HepG2 (cell line): ENCODE measurements around the gene NEDD4L. TPM values are rescaled to one million over a fixed set of nuclear protein-coding genes. Genes with fewer than 3 reads are reported as not detected.

Experiments used
- ATRX ChIP-seq: sonication (generic); formaldehyde crosslinking; IDR thresholded peaks from 2 replicates; pipeline ENCODE4 v1.4.0; 2020; ENCODE audit warnings: missing genetic modification reagents, borderline replicate concordance
- HNRNPL ChIP-seq: fragments of 200-400 bp; formaldehyde crosslinking; IDR thresholded peaks from 2 replicates; pipeline ENCODE4 v1.6.1; 2017; ENCODE audit warnings: mild to moderate bottlenecking, low read depth, low read length
- POLR2G ChIP-seq: fragments of 200-400 bp; formaldehyde crosslinking; IDR thresholded peaks from 2 replicates; pipeline ENCODE4 v1.6.1; 2018; ENCODE audit warnings: mild to moderate bottlenecking, low read depth, low read length, moderate library complexity
- THAP11 ChIP-seq: IDR thresholded peaks from 2 replicates; pipeline ENCODE4 v1.6.1; 2016; ENCODE audit warnings: missing biosample characterization, missing genetic modification reagents
- XBP1 ChIP-seq: sonication (generic); formaldehyde crosslinking; IDR thresholded peaks from 2 replicates; pipeline ENCODE4 v1.5.0; 2020; ENCODE audit warnings: missing genetic modification reagents
- YY1 ChIP-seq: IDR thresholded peaks from 2 replicates; pipeline ENCODE4 v1.6.1; 2011; ENCODE audit warnings: low read length, low read depth, moderate library complexity, mild to moderate bottlenecking; ENCODE audit not compliant: insufficient read depth, insufficient replicate concordance
- polyA plus RNA-seq, 8 experiments: library from polyadenylated mRNA; depleted of rRNA in 3 of 8; stranded (reverse) in 7 of 8; unstranded in 1 of 8; fragments of >200 nt; fragmentation: Illumina TruSeq in 4 of 8; extraction: Trizol in 4 of 8; gene quantifications; 2 replicates each; pipeline versions ENCODE4 v1.2.1 to v1.2.3, GENCODE V29; 2011 to 2016; ENCODE audit warnings: low read depth in 4 of 8, missing spikeins in 1 of 8, mixed read lengths in 1 of 8; ENCODE audit not compliant: insufficient read depth in 1 of 8
- total RNA-seq, 5 experiments: library from RNA; depleted of rRNA; stranded (reverse); fragments of >200 nt; fragmentation: Illumina TruSeq; extraction: Trizol; gene quantifications; 2 replicates each; pipeline ENCODE4 v1.2.3, GENCODE V29; 2016; ENCODE audit warnings: low read depth in 1 of 5
- TF ChIP-seq, protein P1 (sequence below): sonication (generic); formaldehyde crosslinking; IDR thresholded peaks from 2 replicates; pipeline ENCODE4 v1.5.1; 2020; ENCODE audit warnings: missing genetic modification reagents, mild to moderate bottlenecking, borderline replicate concordance
- TF ChIP-seq, protein P2 (sequence below): sonication (generic); formaldehyde crosslinking; IDR thresholded peaks from 2 replicates; pipeline ENCODE4 v1.5.0; 2020; ENCODE audit warnings: missing genetic modification reagents
- TF ChIP-seq, protein P3 (sequence below), 2 experiments: sonication (generic) in 1 of 2; formaldehyde crosslinking in 1 of 2; IDR thresholded peaks; 2 replicates each; pipeline versions ENCODE4 v1.4.0 to v1.6.1; 2018 to 2020; ENCODE audit warnings: missing genetic modification reagents in 2 of 2, borderline replicate concordance in 1 of 2, low read depth in 1 of 2, mild to moderate bottlenecking in 1 of 2, missing biosample characterization in 1 of 2
- TF ChIP-seq, protein P4 (sequence below): sonication (generic); formaldehyde crosslinking; IDR thresholded peaks from 2 replicates; pipeline ENCODE4 v1.4.0; 2020; ENCODE audit warnings: mild to moderate bottlenecking, missing genetic modification reagents

Gene NEDD4L
- total and polyA plus RNA-seq, 2 of the 13 experiments (the other 11 are each of a cell fraction or from before 2014, with no cell fraction given), result 168 to 390 TPM

DNA sequence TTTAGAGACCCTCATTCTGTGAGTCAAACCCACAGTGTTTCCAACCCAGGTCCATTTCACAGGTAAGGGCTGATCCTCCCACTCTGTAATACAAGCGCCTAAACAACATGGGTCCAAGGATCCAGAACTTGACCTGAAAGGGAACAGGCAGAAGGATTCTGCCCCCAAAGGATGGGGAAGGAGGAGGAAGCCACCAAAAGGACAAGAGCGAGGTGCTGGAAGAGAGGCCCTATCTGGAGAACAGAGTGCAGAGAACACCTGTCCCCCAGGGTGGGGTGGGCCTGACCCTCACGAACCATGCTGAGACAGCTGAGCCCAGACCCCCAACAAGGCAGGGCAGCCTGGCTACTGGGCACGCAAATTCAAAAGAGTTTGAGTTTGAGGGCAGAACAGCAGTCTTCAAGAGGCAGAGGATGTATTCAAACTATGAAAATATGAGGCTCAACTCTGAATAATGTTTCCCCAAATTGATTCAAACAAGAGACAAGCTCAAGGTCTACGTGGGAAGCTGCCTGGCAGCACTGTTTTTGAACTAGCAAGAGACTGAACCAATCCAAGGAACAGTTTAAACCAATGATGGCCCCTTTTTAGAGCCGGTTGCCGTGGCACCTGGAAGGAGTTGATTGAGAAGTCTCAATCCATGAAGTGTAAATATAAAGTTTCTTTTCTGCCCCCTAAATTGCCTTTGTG is 372.1 kb downstream of the NEDD4L start (continued):
- TF ChIP-seq, protein P1, sequence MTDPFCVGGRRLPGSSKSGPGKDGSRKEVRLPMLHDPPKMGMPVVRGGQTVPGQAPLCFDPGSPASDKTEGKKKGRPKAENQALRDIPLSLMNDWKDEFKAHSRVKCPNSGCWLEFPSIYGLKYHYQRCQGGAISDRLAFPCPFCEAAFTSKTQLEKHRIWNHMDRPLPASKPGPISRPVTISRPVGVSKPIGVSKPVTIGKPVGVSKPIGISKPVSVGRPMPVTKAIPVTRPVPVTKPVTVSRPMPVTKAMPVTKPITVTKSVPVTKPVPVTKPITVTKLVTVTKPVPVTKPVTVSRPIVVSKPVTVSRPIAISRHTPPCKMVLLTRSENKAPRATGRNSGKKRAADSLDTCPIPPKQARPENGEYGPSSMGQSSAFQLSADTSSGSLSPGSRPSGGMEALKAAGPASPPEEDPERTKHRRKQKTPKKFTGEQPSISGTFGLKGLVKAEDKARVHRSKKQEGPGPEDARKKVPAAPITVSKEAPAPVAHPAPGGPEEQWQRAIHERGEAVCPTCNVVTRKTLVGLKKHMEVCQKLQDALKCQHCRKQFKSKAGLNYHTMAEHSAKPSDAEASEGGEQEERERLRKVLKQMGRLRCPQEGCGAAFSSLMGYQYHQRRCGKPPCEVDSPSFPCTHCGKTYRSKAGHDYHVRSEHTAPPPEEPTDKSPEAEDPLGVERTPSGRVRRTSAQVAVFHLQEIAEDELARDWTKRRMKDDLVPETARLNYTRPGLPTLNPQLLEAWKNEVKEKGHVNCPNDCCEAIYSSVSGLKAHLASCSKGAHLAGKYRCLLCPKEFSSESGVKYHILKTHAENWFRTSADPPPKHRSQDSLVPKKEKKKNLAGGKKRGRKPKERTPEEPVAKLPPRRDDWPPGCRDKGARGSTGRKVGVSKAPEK (CRISPR knock-in tag), result no peak
- TF ChIP-seq HNRNPL, result no peak
- TF ChIP-seq, protein P2, sequence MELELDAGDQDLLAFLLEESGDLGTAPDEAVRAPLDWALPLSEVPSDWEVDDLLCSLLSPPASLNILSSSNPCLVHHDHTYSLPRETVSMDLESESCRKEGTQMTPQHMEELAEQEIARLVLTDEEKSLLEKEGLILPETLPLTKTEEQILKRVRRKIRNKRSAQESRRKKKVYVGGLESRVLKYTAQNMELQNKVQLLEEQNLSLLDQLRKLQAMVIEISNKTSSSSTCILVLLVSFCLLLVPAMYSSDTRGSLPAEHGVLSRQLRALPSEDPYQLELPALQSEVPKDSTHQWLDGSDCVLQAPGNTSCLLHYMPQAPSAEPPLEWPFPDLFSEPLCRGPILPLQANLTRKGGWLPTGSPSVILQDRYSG (CRISPR knock-in tag), result no peak
- TF ChIP-seq, protein P3, sequence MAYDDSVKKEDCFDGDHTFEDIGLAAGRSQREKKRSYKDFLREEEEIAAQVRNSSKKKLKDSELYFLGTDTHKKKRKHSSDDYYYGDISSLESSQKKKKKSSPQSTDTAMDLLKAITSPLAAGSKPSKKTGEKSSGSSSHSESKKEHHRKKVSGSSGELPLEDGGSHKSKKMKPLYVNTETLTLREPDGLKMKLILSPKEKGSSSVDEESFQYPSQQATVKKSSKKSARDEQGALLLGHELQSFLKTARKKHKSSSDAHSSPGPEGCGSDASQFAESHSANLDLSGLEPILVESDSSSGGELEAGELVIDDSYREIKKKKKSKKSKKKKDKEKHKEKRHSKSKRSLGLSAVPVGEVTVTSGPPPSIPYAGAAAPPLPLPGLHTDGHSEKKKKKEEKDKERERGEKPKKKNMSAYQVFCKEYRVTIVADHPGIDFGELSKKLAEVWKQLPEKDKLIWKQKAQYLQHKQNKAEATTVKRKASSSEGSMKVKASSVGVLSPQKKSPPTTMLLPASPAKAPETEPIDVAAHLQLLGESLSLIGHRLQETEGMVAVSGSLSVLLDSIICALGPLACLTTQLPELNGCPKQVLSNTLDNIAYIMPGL (CRISPR knock-in tag; IDR thresholded peaks at IDR 0.05; ENCODE audit: borderline replicate concordance in 1 of 2, low read depth in 1 of 2), result no peak
- no peak for TF ChIP-seq ATRX (CRISPR knock-in tag)
- TF ChIP-seq THAP11, result no peak; the same call in 1 of the 2 replicates
- TF ChIP-seq XBP1 (CRISPR knock-in tag), result no peak
- TF ChIP-seq POLR2G, result peak; percentile 70; the same call in 1 of the 2 replicates
- TF ChIP-seq, protein P4, sequence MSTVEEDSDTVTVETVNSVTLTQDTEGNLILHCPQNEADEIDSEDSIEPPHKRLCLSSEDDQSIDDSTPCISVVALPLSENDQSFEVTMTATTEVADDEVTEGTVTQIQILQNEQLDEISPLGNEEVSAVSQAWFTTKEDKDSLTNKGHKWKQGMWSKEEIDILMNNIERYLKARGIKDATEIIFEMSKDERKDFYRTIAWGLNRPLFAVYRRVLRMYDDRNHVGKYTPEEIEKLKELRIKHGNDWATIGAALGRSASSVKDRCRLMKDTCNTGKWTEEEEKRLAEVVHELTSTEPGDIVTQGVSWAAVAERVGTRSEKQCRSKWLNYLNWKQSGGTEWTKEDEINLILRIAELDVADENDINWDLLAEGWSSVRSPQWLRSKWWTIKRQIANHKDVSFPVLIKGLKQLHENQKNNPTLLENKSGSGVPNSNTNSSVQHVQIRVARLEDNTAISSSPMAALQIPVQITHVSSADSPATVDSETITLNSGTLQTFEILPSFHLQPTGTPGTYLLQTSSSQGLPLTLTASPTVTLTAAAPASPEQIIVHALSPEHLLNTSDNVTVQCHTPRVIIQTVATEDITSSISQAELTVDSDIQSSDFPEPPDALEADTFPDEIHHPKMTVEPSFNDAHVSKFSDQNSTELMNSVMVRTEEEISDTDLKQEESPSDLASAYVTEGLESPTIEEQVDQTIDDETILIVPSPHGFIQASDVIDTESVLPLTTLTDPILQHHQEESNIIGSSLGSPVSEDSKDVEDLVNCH (CRISPR knock-in tag), result no peak
- no peak for TF ChIP-seq YY1
